GOT3 (cell line): ENCODE results near the gene OR7C1.
"Not testable (repeated sequence)": the region's sequence is repeated elsewhere in the genome, so short reads cannot be mapped to it uniquely, and the experiment has no call there.

Source experiments
- DNase-seq: peaks from one replicate; lab custom pipeline; 2025; ENCODE audit warnings: mixed read lengths; lab: John Stamatoyannopoulos, UW

The OR7C1 gene

GRCh38 chr19:14784730-14785101, 50.3 kb downstream of the OR7C1 start:
- not testable (repeated sequence) for DNase-seq

- not testable (repeated sequence) for DNase-seq
Observed at GRCh38 chr19:14783410-14783998, 51.5 kb downstream of the OR7C1 start.

- DNase-seq, result no peak
Observed at GRCh38 chr19:14782626-14783409, 52.2 kb downstream of the OR7C1 start.

- not testable (repeated sequence) for DNase-seq
Observed at GRCh38 chr19:14781713-14782536, 53.1 kb downstream of the OR7C1 start.

- DNase-seq, result not testable (repeated sequence)
Observed at GRCh38 chr19:14780622-14781225, 54.3 kb downstream of the OR7C1 start.

GRCh38 chr19:14779151-14779550, 55.8 kb downstream of the OR7C1 start:
- no peak for DNase-seq

- DNase-seq, result not testable (repeated sequence)
Observed at GRCh38 chr19:14778110-14778845, 56.7 kb downstream of the OR7C1 start, which contains the start of gene ADGRE2. TSS of gene ADGRE2 (minus strand) at chr19:14778560. CDS start at chr19:14776756, 1,804 bp downstream.

- DNase-seq, result not testable (repeated sequence)
Observed at GRCh38 chr19:14777645-14778044, 57.3 kb downstream of the OR7C1 start.

GRCh38 chr19:14775869-14776586, 59.0 kb downstream of the OR7C1 start:
- no peak for DNase-seq

- DNase-seq, result not testable (repeated sequence)
Observed at GRCh38 chr19:14775326-14775725, 59.7 kb downstream of the OR7C1 start.

- DNase-seq, result no peak
Observed at GRCh38 chr19:14774373-14774772, 60.6 kb downstream of the OR7C1 start.

- not testable (repeated sequence) for DNase-seq
Observed at GRCh38 chr19:14773722-14774121, 61.3 kb downstream of the OR7C1 start.

- no peak for DNase-seq
Observed at GRCh38 chr19:14772995-14773394, 62.0 kb downstream of the OR7C1 start.

GRCh38 chr19:14772467-14772866, 62.5 kb downstream of the OR7C1 start:
- DNase-seq, result no peak

GRCh38 chr19:14770944-14771839, 63.8 kb downstream of the OR7C1 start:
- DNase-seq, result no peak

- no peak for DNase-seq
Observed at GRCh38 chr19:14770136-14770535, 64.8 kb downstream of the OR7C1 start.

- DNase-seq, result no peak
Observed at GRCh38 chr19:14769201-14769600, 65.8 kb downstream of the OR7C1 start.

- no peak for DNase-seq
Observed at GRCh38 chr19:14768001-14768400, 67.0 kb downstream of the OR7C1 start.

GRCh38 chr19:14767466-14767971, 67.5 kb downstream of the OR7C1 start:
- DNase-seq, result no peak
